Posterior vena cava (tissue), 2 donors: ENCODE results near the gene WDFY2. TPM values are rescaled to one million over a fixed set of nuclear protein-coding genes. Genes with fewer than 3 reads are reported as not detected.
"Not testable (repeated sequence)": the region's sequence is repeated elsewhere in the genome, so short reads cannot be mapped to it uniquely, and the experiment has no call there.

Experiments
- DNase-seq: peaks from one replicate; pipeline ENCODE4 v3.0.0-alpha.2; 2020; ENCODE audit warnings: low spot score
- intact Hi-C, 2 donors: fragments of 100-400 bp; cut with DNase I; formaldehyde crosslinking; loops; one replicate each; pipeline versions ENCODE4 v1.14.1 to v1.14.2; 2022 to 2023
- total RNA-seq, 2 donors: library from RNA; stranded (reverse); fragmentation: NEBNext Ultra II Directional; extraction: Animal tissue kit (Norgen Biotek cat#: 25700); gene quantifications; one replicate each; pipeline ENCODE4 v1.2.1, GENCODE V29; 2021
- donor health status: DM: yes; HTN: yes; CAD: no.
- donor health status: DM: yes; HTN: yes; CAD: no.

Gene WDFY2
- total RNA-seq, 2 donors from 2014 or later: 10.6 to 13.0 TPM

DNA sequence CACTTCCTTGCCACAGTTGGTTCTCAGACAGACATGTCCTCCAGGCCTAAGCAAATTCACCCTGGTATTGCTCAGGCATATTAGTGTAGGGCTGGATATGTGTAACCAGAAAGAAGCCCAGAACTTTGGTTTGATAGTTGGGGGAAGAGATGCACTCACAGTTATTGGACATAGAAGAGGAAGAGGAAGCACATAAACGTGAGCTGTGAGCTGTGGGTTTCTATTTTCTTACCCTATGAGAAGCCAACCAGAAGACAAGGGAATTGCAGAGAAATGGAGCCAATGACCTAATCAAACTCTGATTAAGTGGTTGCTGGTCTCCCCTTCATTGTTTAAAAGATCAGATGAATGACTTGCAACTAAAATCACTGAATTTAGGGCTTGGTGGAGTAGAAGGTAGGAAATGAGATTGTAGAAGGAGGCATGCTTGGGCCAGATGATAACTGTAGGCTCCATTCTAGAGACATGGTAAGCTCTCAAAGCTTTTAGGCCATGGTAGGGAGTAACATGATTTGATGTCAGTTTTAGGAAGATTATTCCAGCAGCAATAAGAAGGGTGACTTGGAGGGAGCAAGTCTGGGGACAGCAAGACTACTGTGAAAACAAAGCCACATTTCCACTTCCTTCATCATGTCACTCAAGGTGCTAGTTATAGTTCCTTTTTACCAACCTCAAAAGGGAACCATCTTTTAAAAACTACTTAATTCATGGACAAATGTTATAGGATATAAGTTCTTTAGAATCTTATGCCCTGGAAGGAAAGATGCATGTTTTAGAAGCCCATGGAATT is 24.1 kb upstream of the WDFY2 start:
- no peak for DNase-seq
- intact Hi-C loops: no loop called here

DNA sequence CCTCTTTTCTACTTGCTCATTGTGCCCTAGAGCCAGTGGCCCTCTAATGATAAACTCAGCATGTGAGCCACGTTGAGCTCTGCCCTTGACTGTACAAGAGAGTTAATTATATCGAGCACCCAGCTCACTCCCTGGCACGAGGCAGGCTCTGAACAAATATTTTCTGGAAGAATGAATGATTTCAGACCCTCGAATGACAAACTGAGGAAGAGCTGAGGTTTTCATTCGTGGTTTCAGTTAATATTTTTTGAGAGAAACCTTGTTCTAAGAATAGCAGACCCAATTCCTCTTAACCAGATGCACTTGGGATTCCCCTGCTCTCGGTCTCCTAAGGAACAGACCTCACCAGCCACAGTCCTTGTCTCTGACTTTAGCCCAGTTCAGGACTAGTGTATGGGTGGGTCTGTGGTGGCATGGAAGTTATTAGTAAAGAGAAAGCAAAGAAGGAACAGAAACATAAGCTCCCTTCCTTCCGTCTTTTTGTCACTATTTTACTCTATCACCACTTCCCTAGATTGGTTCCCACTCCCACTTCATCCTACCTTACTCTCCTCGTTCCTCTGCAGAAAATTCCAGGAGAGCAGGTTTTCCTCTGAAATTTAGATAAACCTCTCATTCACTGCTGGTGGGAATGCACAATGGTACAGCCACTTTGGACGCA is 22.1 kb upstream of the WDFY2 start:
- DNase-seq: no peak
- intact Hi-C loops: no loop called here

DNA sequence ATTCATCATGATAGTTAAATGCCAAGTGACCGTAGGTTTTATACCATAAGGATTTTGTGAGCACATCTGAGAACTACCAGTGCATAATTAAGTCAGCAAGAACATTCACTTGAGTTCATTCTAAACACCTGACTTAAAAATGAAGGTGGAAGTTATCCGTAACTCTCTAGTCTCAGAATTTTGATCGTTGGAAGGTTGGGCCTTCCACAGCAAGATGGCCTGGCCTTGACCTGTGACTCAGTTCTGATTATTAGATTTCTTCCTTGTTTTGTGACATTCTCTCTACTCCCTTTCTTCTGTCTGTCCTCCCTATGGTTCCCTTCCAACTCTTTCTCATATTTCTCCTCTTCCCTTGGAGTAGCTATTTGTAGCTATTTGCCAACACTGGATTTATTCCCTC is 20.0 kb upstream of the WDFY2 start:
- no peak for DNase-seq
- intact Hi-C loops: no loop called here

DNA sequence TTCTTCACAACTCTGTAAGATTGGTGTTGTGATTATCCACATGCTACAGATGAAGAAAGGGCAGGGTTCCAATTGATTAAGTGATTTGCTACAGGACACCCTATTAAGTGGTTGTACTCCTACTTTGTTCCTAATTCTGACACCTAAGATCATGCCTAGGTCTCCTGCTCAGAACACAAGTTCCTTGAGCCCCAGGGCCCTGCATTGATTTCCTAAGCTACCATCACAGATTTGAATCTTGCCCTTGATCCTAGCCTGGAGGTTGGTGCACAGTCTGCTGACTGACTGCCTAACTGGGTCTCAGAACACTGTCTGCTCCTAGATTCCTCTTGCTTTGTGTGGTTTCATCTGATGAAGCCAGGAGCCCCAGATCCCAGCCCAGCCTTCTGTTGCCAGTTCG is 19.6 kb upstream of the WDFY2 start:
- intact Hi-C loops: no loop called here

DNA sequence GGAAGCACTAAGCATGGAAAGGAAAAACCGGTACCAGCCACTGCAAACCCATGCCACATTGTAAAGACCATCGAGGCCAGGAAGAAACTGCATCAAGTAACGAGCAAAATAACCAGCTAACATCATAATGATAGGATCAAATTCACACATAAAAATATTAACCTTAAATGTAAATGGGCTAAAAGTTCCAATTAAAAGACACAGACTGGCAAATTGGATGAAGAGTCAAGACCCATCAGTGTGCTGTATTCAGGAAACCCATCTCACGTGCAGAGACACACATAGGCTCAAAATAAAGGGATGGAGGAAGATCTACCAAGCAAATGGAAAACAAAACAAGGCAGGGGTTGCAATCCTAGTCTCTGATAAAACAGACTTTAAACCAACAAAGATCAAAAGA is 15.3 kb upstream of the WDFY2 start:
- DNase-seq, intact Hi-C loops: not testable (repeated sequence)

More for the DNA sequence above, 19.6 kb upstream of the WDFY2 start:
- no peak for DNase-seq

DNA sequence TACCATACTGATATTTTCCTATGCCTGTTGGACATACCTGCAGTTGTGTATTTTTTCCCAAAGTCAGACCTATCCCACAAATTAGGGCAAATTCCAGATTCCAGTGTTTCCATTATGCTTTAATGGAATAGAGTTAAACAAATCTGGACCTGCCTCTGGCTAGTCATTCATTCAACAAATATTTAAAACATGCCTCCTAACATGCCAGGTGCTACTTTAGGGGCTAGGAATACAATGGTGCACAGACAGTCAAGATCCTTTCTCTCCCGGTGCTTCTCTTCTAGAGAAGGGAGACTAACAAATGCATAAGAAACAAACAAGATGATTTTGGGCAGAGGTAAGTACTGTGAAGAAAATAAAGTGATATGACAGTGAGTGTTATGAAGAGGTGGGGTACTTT is 7.5 kb upstream of the WDFY2 start:
- intact Hi-C loops: no loop called here
- DNase-seq: no peak

DNA sequence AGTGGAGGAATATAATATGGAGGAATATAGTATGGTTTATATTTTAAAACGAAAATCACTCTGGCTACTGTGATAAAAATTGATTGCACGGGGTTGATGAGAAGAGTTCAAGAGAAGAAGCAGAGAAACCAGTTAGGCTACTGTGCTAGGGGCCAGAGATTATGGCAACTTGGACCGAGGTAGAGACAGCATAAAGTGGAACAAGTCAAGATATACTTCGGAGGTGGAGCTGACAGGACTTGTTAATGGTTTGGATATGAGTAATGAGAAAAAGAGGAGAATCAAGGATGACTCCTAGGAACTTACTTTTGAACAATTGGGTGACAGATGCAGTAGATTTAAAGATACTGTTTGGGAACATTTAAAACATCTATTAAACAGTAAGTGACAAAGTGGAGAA is 6.6 kb upstream of the WDFY2 start:
- intact Hi-C loops: no loop called here
- no peak for DNase-seq

DNA sequence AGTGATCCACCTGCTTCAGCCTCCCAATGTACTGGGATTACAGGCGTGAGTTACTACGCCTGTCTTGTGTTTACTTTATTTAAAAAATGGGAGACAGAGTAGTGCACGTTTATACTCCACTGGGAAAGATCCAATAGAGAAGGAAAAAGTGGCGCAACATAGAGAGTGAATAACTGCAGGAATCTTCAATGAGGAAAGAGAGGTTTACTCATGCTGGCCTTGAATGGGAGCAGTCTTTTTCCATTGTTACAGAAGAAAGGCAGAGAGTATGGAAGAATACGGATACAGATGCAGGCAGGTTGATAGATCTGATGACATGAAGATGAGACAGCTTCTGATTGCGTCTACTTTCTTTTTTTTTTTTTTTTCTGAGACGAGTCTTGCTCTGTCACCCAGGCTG is 4.6 kb upstream of the WDFY2 start:
- DNase-seq: no peak
- intact Hi-C loops: loop anchor here (5.0 kb wide), 2 partner anchors 117 to 127 kb away; partner anchors contain the start of gene INTS6 (in 1 of the 2)

DNA sequence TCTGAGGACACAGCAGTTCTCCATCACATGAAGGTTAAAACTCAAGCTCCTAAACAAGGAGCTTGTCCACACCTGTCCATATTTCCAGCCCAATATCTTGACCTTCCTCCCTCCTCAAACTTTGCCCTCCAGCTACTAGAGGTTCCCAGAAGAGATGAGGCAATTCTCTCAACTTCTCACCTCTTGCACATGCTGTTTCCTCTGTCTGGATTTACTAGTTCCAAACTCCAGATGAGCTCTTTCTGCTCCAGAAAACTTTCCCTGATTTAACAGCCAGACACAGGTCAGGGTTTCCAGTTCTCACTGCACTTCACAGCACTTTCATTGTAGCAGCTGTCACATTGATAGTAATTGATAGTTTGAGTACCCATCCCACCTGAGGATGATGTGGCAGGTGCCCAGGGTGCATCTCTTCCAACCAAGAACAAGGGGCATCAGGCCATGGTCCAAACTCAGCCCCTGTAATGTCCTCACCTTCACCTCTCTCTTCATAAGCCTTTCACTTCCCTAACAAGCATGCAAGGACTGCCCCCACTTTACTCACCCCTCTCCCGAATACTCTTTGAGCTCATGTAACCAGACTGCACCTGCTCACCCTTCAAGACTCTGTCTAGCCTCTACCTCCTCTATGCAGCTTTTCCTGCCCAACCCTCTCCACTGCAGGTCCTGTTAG is 3.0 kb upstream of the WDFY2 start:
- intact Hi-C loops: loop anchor here (5.0 kb wide), 2 partner anchors 119 to 129 kb away; partner anchors contain the start of gene INTS6 (in 1 of the 2)
- DNase-seq: no peak

DNA sequence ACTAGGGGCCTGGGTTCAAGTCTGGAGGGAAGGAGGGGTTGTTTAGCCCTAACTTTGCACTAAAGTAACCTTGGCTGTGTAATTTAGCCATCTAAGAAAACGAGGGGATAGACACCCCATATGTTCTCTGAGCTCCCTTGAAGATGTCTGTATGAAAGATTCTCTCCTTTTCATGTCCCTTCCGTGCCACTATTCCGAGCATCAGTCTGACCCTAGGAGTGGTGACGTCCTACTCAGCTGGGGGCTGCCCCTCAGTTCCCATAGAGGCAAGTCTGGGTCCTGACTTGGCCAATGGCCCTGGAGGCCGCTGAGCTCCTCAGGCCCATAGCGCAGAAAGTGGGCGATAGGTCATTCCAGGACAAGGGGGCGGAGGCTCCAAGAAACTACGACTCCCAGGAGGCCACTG is 790 bp upstream of the WDFY2 start:
- DNase-seq: no peak
- intact Hi-C loops: loop anchor here (5.0 kb wide), 2 partner anchors 121 to 131 kb away; partner anchors contain the start of gene INTS6 (in 1 of the 2)

DNA sequence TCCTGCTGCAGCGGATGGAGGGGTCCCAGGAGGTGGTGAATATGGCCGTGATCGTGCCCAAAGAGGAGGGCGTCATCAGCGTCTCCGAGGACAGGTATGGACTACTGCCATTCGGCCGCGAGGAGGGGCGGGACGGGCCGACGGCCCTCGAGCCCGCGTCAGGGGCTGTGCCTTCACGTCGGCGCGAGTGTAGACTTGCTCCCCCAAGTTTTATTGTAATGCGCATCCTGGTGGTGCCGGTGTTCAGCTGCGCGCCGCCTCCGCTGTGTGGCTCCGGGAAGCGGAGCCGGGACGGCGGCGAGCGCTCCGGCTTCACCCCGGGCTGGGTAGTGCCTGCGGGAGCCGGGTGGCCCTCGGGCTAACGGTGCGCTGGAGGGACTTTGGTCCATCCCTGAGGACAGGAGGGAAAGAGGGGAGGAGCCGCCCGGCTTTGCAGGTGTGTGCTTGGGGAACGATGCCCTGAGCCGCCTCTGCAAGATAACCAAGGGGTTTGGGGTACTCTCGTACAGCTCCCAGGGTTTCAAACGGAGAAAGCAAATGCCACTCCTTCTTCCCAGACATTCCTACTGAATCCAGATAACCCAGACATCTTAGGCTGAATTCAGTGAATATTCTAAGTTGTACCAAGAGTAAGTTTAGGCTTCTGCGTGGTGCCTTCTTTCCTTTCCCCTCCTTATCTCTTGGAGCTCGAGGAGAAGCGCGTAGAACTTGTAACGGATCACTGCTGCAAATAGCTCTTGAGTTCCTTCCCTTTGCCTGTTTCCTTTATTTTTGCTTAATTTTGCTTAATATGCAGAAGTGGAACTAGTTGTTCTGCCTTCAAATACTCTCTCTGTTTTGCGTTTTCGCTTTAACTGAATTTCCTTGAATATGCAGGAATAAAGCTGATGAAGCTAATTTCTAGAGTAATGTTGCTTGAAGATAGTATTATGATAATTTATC is 740 bp downstream of the WDFY2 start:
- intact Hi-C loops: loop anchor here (5.0 kb wide), 2 partner anchors 123 to 133 kb away; partner anchors contain the start of gene INTS6 (in 1 of the 2)

DNA sequence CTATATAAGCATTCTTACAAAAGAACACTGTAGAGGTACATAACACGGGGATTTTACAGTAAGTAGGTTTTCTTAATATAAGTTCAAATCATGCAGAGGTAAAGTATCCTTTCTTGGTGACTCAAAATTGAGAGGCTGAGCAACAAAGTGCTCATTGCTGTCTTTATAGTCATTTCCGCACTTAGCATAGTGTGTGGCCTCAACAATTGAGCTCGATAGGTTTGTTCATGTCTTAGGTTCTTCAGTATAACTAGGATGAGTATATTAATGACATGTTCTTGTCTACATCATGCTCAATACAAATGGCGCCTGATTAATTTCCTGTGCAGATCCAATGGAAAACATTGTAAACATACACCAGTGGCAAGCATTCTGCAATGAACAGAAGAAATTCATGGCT is 1.4 kb downstream of the WDFY2 start:
- DNase-seq: no peak
- intact Hi-C loops: no loop called here

More for the DNA sequence above, 740 bp downstream of the WDFY2 start:
- DNase-seq: peak; percentile 86

DNA sequence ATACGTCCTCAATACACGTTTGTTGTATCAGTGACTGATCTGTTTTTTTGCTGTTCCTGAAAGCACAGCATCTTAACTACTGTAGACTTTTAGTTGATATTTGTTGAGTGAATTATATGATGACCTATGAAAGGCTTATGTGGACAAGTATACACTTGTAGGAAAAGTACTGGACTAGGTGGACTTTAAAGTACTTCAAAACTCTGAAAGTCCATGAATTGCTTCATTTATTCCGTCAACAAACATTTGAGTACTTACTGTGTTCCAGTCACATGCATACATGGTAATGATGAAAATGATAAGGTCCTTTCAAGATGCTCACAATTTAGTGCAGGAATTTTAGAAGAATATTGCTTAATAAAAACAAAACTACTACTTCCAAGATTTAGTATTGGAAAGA is 3.1 kb downstream of the WDFY2 start:
- no peak for DNase-seq
- intact Hi-C loops: no loop called here

DNA sequence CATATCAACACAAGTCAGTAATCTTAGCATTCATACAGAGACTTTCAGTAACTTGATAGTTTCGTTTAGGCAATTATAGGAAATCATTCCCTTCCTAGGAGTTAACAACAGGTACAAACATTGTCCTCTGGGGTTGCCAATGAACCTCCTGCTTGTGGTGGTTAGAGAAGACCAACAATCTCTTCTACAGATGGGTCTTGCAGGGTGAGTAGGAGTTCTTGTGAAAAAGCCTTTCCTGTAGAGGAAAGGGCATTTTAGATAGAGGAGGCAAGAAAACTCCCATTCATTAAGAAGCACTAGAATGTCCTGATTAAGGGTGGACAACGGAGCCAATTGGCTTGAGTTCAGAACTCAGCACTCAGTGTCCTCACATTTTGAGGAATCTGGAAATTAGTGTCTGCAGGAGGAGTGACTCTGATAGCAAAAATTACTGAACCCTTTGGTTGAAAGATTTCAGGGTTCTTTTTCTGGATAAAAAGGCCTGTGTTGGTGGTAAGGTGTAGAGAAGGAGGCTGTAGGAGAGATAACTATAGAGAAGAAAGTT is 4.2 kb downstream of the WDFY2 start:
- intact Hi-C loops: no loop called here
- DNase-seq: no peak

DNA sequence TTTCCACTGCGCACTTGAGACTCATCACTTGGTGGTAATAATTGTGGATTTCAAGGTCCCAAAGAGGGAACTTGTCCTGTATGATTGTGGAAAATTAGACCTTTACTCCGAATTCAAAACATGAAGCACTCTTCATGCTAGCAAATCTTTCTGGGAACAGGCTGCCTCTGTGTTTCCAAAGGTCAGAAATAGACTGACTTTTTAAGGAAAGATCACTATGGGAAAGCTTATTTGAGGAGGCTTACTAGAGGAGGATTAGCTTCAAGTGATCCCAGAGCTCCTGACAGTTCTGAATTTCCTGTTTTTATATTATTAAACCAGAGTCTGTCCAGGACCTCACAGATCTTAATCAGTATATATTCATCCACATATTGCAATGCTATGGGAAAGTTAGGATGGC is 5.5 kb downstream of the WDFY2 start:
- intact Hi-C loops: loop anchor here in 1 of 2 donors (10.0 kb wide), 1 partner anchor 155 kb away; no protein-coding TSS in a partner anchor
- no peak for DNase-seq

DNA sequence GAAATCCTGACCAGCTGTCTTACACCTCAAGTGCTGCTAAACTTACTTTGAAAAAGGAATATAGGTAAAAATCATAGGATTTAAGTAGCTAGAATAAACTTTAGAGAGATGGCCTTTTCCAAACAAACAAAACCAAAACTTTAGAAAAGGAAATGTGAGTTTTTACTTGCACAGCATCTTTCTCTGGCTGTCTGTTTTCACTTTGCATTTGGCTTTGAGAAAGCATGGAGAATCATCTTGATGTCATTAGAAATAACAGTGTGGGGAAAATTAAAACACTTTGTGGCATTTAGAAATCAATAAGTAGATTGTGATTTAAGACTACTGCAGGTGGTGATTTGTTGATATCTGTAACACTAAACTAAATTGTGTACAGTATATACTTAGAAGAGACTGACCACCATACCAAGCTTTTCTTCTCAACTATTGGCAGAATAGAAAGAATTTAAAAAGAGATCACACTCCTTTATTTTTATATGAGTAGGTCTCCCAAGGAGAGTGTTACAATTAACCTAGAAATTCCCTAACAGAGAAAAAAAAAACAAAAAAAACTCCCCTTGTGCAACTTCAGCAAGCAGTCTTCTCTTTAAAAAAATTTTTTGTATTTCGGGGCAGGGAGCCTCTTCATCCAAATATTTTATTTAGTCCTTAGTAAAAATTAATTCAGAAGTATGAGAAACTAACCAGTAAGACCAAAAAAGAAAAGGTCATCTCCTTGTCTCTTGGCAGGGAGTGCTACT is 6.1 kb downstream of the WDFY2 start:
- DNase-seq: no peak
- intact Hi-C loops: loop anchor here in 1 of 2 donors (10.0 kb wide), 1 partner anchor 154 kb away; no protein-coding TSS in a partner anchor

DNA sequence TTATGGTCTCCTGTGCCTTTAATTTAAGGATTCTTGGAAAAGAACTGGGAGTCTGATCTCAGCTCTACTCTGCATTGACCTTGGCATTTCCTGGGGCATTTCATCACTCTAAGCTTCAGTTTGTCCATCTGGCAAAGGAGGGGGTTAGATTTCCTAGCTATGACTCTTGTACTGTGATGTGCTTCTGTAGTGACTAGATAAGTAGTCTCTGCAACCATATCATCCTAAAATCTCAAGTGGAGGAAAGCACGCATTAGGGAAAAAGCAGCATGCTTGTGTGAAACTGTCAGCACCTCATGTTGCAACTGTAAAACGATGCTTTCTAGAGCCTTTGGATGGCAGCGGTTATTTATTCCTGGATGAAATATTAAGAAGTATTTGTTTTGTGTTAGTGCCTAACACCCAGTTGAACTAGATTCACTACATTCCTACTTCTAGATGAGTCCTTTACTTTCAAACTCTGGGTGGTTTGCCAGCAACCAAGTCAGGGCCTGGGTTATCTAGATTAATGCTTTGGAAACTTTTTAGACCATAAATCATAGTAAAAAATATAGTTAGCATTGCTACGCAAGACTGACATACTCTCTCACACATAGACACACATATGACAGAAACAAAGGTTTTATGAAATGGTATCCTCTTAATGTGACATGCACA is 6.8 kb downstream of the WDFY2 start:
- intact Hi-C loops: loop anchor here in 1 of 2 donors (10.0 kb wide), 1 partner anchor 154 kb away; no protein-coding TSS in a partner anchor
- DNase-seq: no peak
